Neural progenitor cell (in vitro differentiated cells): ENCODE data around the gene TMEM60. TPM values are rescaled to one million over a fixed set of nuclear protein-coding genes. Genes with fewer than 3 reads are reported as not detected.

Experiments used
- DNase-seq: peaks from one replicate; pipeline ENCODE4 v3.0.0-alpha.2; 2016; ENCODE audit warnings: low spot score
- H2AFZ ChIP-seq: fragments of 200-600 bp; sonication (generic); replicated peaks from 2 replicates; pipeline ENCODE4 v1.6.1; 2016; ENCODE audit warnings: antibody characterized with exemption
- H3F3A ChIP-seq: fragments of 200-600 bp; sonication (generic); 2 replicates; pipeline ENCODE4 v1.6.1; 2016; ENCODE audit warnings: antibody characterized with exemption, low read depth
- H3K27ac ChIP-seq: fragments of 200-600 bp; sonication (generic); 2 replicates; pipeline ENCODE4 v1.5.1; 2016; ENCODE audit warnings: mild to moderate bottlenecking
- H3K27me3 ChIP-seq: fragments of 200-600 bp; sonication (generic); 2 replicates; pipeline ENCODE4 v1.6.1; 2016; ENCODE audit warnings: mild to moderate bottlenecking, moderate library complexity
- H3K36me3 ChIP-seq: fragments of 200-600 bp; sonication (generic); 2 replicates; pipeline ENCODE4 v1.5.1; 2016
- H3K4me1 ChIP-seq: fragments of 200-600 bp; sonication (generic); 2 replicates; pipeline ENCODE4 v1.6.1; 2016; ENCODE audit warnings: mixed run types
- H3K4me2 ChIP-seq: fragments of 200-600 bp; sonication (generic); 2 replicates; pipeline ENCODE4 v1.6.1; 2016
- H3K4me3 ChIP-seq: fragments of 200-600 bp; sonication (generic); 2 replicates; pipeline ENCODE4 v1.5.1; 2016
- H3K79me2 ChIP-seq: fragments of 200-600 bp; sonication (generic); 2 replicates; pipeline ENCODE4 v1.6.1; 2016; ENCODE audit warnings: low read depth
- H3K9ac ChIP-seq: fragments of 200-600 bp; sonication (generic); 2 replicates; pipeline ENCODE4 v1.6.1; 2016
- H3K9me3 ChIP-seq: fragments of 200-600 bp; sonication (generic); 2 replicates; pipeline ENCODE4 v1.5.1; 2016; ENCODE audit warnings: low read depth
- H4K20me1 ChIP-seq: fragments of 200-600 bp; sonication (generic); 2 replicates; pipeline ENCODE4 v1.6.1; 2016; ENCODE audit warnings: low read depth
- H3K27ac Mint-ChIP-seq: 3 replicates; pipeline ENCODE4 v1.8.0; 2021; ENCODE audit warnings: mixed read lengths
- H3K27me3 Mint-ChIP-seq: 2 replicates; pipeline ENCODE4 v1.8.0; 2022; ENCODE audit warnings: low read depth, mild to moderate bottlenecking, inconsistent platforms, moderate library complexity, mixed read lengths; ENCODE audit not compliant: insufficient read depth
- H3K36me3 Mint-ChIP-seq: 3 replicates; pipeline ENCODE4 v1.8.0; 2021; ENCODE audit warnings: mixed read lengths
- H3K4me1 Mint-ChIP-seq: 3 replicates; pipeline ENCODE4 v1.8.0; 2021; ENCODE audit warnings: mixed read lengths
- H3K4me3 Mint-ChIP-seq: 3 replicates; pipeline ENCODE4 v1.8.0; 2021; ENCODE audit warnings: mild to moderate bottlenecking, moderate library complexity, mixed read lengths
- H3K9me3 Mint-ChIP-seq: 3 replicates; pipeline ENCODE4 v1.8.0; 2020; ENCODE audit warnings: mixed read lengths
- EZH2 ChIP-seq: fragments of 200-600 bp; sonication (generic); IDR thresholded peaks from 2 replicates; pipeline ENCODE4 v1.6.1; 2017; ENCODE audit warnings: antibody characterized with exemption, mild to moderate bottlenecking, moderate library complexity
- EZH2phosphoT487 ChIP-seq: fragments of 200-600 bp; sonication (generic); IDR thresholded peaks from 2 replicates; pipeline ENCODE4 v1.6.1; 2017; ENCODE audit warnings: antibody characterized with exemption
- total RNA-seq: library from RNA; depleted of rRNA; stranded (reverse); fragments of >200 nt; gene quantifications from 2 replicates; pipeline ENCODE4 v1.2.3, GENCODE V29; 2015; ENCODE audit warnings: low replicate concordance
- TF ChIP-seq, protein P1 (sequence below): fragments of 200-600 bp; sonication (generic); IDR thresholded peaks from 2 replicates; pipeline ENCODE4 v1.5.1; 2017; ENCODE audit warnings: antibody characterized with exemption, mild to moderate bottlenecking

The TMEM60 gene
- total RNA-seq, 1 donor from 2014 or later = 42.8 TPM

DNA sequence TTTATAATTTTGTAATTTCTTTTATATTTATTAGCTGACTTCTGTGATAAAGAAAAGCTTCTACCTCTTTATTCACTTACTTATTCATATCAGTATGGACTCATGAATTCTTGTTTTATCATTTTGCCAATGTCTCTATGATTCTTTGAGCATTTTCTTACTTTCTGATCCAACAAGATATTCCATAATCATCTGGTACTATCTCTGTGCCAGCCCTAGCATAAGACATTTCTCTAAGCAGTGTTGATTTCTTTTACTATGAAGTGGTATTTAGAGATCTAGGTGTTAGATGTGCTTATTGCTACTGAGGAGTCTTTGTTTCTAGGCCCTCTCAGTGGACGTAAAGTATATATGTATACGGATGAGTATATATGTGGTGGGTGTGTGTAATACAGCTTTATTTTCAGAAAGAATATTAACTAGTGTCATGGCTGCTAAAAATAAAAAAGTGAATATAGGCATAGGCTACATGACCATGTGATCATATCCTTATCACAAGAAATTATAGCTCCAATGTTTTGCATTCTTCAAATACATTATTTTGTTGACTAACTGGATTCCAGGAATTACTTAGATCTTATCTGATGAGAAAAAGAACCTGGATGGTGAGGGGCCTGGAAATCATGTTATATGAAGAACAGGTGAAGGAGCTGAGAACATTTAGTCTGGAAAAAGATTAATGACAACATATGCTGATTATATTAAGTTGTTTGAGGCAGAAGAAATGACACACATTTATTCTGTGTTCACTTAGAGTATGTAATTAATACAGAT is 13.5 kb upstream of the TMEM60 start:
- Histone ChIP-seq H3K4me2 (no peak overlapping the region), H4K20me1 (no peaks in the 10 kb centered on the region), H3K9ac (no peak overlapping the region), H2AFZ (no peak overlapping the region), H3K36me3 (no peaks in the 10 kb centered on the region), H3K4me1 (peaks cover 5% of the 10 kb centered on the region), H3K27ac (no peak overlapping the region), H3K79me2 (peaks cover 81% of the 10 kb centered on the region), H3K9me3 (no peaks in the 10 kb centered on the region), H3F3A (no peaks in the 10 kb centered on the region), H3K27me3 (no peaks in the 10 kb centered on the region), H3K4me3 (no peak overlapping the region)
- no peak for DNase-seq
- H3K4me1 Mint-ChIP-seq = no peaks in the 10 kb centered on the region
- no peaks in the 10 kb centered on the region for H3K27me3 Mint-ChIP-seq
- H3K9me3 Mint-ChIP-seq = peaks cover 31% of the 10 kb centered on the region
- H3K4me3 Mint-ChIP-seq = no peak overlapping the region
- H3K27ac Mint-ChIP-seq = no peak overlapping the region
- peaks cover 27% of the 10 kb centered on the region for H3K36me3 Mint-ChIP-seq
- TF ChIP-seq EZH2phosphoT487 (no peak), EZH2 (no peak)
- TF ChIP-seq, protein P1, sequence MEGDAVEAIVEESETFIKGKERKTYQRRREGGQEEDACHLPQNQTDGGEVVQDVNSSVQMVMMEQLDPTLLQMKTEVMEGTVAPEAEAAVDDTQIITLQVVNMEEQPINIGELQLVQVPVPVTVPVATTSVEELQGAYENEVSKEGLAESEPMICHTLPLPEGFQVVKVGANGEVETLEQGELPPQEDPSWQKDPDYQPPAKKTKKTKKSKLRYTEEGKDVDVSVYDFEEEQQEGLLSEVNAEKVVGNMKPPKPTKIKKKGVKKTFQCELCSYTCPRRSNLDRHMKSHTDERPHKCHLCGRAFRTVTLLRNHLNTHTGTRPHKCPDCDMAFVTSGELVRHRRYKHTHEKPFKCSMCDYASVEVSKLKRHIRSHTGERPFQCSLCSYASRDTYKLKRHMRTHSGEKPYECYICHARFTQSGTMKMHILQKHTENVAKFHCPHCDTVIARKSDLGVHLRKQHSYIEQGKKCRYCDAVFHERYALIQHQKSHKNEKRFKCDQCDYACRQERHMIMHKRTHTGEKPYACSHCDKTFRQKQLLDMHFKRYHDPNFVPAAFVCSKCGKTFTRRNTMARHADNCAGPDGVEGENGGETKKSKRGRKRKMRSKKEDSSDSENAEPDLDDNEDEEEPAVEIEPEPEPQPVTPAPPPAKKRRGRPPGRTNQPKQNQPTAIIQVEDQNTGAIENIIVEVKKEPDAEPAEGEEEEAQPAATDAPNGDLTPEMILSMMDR = no peak

DNA sequence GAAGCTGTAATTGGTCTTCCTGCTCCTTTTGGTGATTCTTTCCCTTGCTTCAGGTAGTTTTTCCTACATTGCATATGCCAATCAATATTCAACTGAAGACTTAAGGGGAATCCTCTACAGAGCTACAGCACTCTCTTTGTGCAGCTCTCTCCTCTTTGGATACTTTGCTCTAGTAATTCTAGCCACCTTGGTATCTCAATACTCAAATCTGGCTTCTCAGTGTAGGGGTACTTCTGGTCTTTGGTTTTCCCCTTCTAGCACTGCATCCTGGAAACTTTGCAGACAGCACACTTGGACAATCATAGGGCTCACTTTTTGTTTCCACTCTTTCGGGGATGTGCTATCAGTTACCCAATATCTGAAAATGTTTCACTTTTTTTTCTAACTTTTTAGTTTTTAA is 10.3 kb upstream of the TMEM60 start:
- Histone ChIP-seq H2AFZ (no peak overlapping the region), H3K27me3 (no peaks in the 10 kb centered on the region), H3F3A (no peaks in the 10 kb centered on the region), H3K4me1 (no peaks in the 10 kb centered on the region), H3K4me2 (no peak overlapping the region), H3K9me3 (peaks cover 8% of the 10 kb centered on the region), H3K36me3 (no peaks in the 10 kb centered on the region), H4K20me1 (no peaks in the 10 kb centered on the region), H3K4me3 (no peak overlapping the region), H3K9ac (no peak overlapping the region), H3K27ac (no peak overlapping the region), H3K79me2 (peaks cover 91% of the 10 kb centered on the region)
- Mint-ChIP-seq H3K4me1 (no peaks in the 10 kb centered on the region), H3K9me3 (peaks cover 51% of the 10 kb centered on the region), H3K36me3 (peaks cover 33% of the 10 kb centered on the region), H3K4me3 (no peak overlapping the region), H3K27me3 (no peaks in the 10 kb centered on the region), H3K27ac (no peak overlapping the region)
- DNase-seq = no peak
- TF ChIP-seq, protein P1 = no peak
- TF ChIP-seq EZH2 = no peak
- no peak for TF ChIP-seq EZH2phosphoT487

DNA sequence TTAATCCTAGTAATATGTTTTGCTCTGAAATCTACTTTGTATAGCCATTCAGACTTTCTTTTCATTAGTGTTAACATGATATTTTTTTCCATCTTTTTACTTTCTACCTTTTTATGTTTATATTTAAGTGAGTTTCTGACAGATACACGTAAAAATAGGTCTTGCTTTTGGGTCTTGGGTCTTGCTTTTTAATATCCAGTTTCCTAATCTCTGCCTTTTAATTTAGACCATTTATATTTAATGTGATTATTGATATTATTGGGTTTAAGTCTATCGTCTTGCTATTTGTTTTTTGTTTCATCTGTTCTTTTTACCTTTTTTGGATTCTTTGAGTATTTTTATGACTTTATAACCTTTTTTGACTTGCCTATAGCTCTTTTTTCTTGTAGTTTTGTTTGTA is 8.2 kb upstream of the TMEM60 start:
- Mint-ChIP-seq H3K27ac (no peak overlapping the region), H3K9me3 (peaks cover 49% of the 10 kb centered on the region), H3K27me3 (no peaks in the 10 kb centered on the region), H3K4me3 (no peak overlapping the region), H3K4me1 (no peaks in the 10 kb centered on the region), H3K36me3 (peaks cover 25% of the 10 kb centered on the region)
- Histone ChIP-seq H2AFZ (no peak overlapping the region), H3K9ac (no peak overlapping the region), H3K4me3 (no peak overlapping the region), H3K9me3 (peaks cover 8% of the 10 kb centered on the region), H3K79me2 (peaks cover 96% of the 10 kb centered on the region), H3K4me1 (no peaks in the 10 kb centered on the region), H3F3A (no peaks in the 10 kb centered on the region), H3K27me3 (no peaks in the 10 kb centered on the region), H3K36me3 (no peaks in the 10 kb centered on the region), H3K27ac (no peak overlapping the region), H4K20me1 (no peaks in the 10 kb centered on the region), H3K4me2 (no peak overlapping the region)
- TF ChIP-seq EZH2phosphoT487 = no peak
- TF ChIP-seq, protein P1 = no peak
- no peak for TF ChIP-seq EZH2
- DNase-seq = no peak
